Panc1 (cell line): ENCODE results near the gene G0S2. TPM values are rescaled to one million over a fixed set of nuclear protein-coding genes. Genes with fewer than 3 reads are reported as not detected.

ENCODE experiments used
- ATAC-seq: fragments of 200-7000 bp; cut with Tn5 transposase; 2 replicates; pipeline ENCODE4 v1.9.1; 2020; ENCODE audit warnings: mild to moderate bottlenecking, moderate library complexity
- BruUV-seq: library from RNA; stranded (reverse); fragments of 400-500 nt; replicated peaks from 2 replicates; lab custom pipeline; 2021; lab: Mats Ljungman, UMichigan
- CTCF ChIA-PET: fragments of 300-600 bp; sonication (Branson Sonifier 250); formaldehyde crosslinking; loops from one replicate; lab custom pipeline; 2022; ENCODE audit warnings: antibody characterized with exemption; lab: Charles Lee
- POLR2A ChIA-PET: fragments of 300-600 bp; sonication (Branson Sonifier 250); formaldehyde crosslinking; loops from one replicate; lab custom pipeline; 2022; ENCODE audit warnings: antibody characterized with exemption; lab: Charles Lee
- DNase-seq: peaks from one replicate; pipeline ENCODE4 v3.0.0-alpha.2; 2010; ENCODE audit warnings: low read depth, low spot score
- H3K27ac ChIP-seq: 2 replicates; pipeline ENCODE4 v1.5.1; 2011; ENCODE audit warnings: mild to moderate bottlenecking, low read length, inconsistent platforms
- H3K27me3 ChIP-seq: fragments of 200-500 bp; sonication (Bioruptor generic); 2 replicates; pipeline ENCODE4 v1.6.0; 2014; ENCODE audit warnings: low read length, inconsistent platforms; ENCODE audit not compliant: control insufficient read depth, insufficient read depth
- H3K36me3 ChIP-seq: fragments of 200-500 bp; sonication (Bioruptor generic); 2 replicates; pipeline ENCODE4 v1.5.1; 2014; ENCODE audit warnings: inconsistent platforms, mild to moderate bottlenecking, low read length, moderate library complexity; ENCODE audit not compliant: control insufficient read depth, insufficient read depth
- H3K4me1 ChIP-seq: 2 replicates; pipeline ENCODE4 v1.5.1; 2011; ENCODE audit warnings: inconsistent platforms, mild to moderate bottlenecking, low read length, moderate library complexity; ENCODE audit not compliant: control insufficient read depth, insufficient read depth
- H3K4me3 ChIP-seq, 2 experiments: 2 replicates each; pipeline ENCODE4 v1.5.1; 2011 to 2012; ENCODE audit warnings: low read depth in 2 of 2, low read length in 2 of 2, mild to moderate bottlenecking in 2 of 2, inconsistent platforms in 1 of 2, moderate library complexity in 1 of 2
- H3K9me3 ChIP-seq: fragments of 200-500 bp; sonication (Bioruptor generic); 2 replicates; pipeline ENCODE4 v1.5.1; 2014; ENCODE audit warnings: low read depth, mild to moderate bottlenecking, inconsistent platforms, low read length, moderate library complexity; ENCODE audit not compliant: control insufficient read depth, insufficient read depth
- POLR2AphosphoS5 ChIP-seq: IDR thresholded peaks from 2 replicates; pipeline ENCODE4 v1.6.1; 2012; ENCODE audit warnings: mild to moderate bottlenecking, low read depth, low read length, moderate library complexity
- SIN3A ChIP-seq: IDR thresholded peaks from 2 replicates; pipeline ENCODE4 v1.6.1; 2012; ENCODE audit warnings: low read depth, mild to moderate bottlenecking, low read length, moderate library complexity, borderline replicate concordance; ENCODE audit not compliant: insufficient read depth
- TCF7L2 ChIP-seq: IDR thresholded peaks from 2 replicates; pipeline ENCODE4 v1.6.1; 2011; ENCODE audit warnings: mild to moderate bottlenecking, low read depth, low read length, inconsistent platforms
- in situ Hi-C: cut with HindIII; loops from 2 replicates; pipeline ENCODE4 v1.10.0; 2016; ENCODE audit warnings: low sequenced_read_pairs, low pct_unique_long_range_greater_than_20kb
- intact Hi-C: fragments of 100-400 bp; cut with micrococcal nuclease; formaldehyde crosslinking; loops from one replicate; pipeline ENCODE4 v1.10.0; 2022; ENCODE audit not compliant: unreplicated experiment
- total RNA-seq: library from RNA; stranded (reverse); gene quantifications from one replicate; pipeline ENCODE4 v1.2.1, GENCODE V29; 2021; ENCODE audit not compliant: unreplicated experiment
- TF ChIP-seq, protein P1 (sequence below): fragments of 450-650 bp; IDR thresholded peaks from 2 replicates; pipeline ENCODE4 v1.5.1; 2017; ENCODE audit warnings: mild to moderate bottlenecking
- TF ChIP-seq, protein P2 (sequence below), 2 experiments: IDR thresholded peaks; 2 replicates each; pipeline ENCODE4 v1.6.1; 2011 to 2012; ENCODE audit warnings: low read depth in 2 of 2, control low read depth in 1 of 2, low read length in 1 of 2, mild to moderate bottlenecking in 1 of 2, moderate library complexity in 1 of 2; ENCODE audit not compliant: insufficient read depth in 1 of 2

G0S2 gene
- total RNA-seq, 1 experiment from 2014 or later, result 2.5 TPM

DNA sequence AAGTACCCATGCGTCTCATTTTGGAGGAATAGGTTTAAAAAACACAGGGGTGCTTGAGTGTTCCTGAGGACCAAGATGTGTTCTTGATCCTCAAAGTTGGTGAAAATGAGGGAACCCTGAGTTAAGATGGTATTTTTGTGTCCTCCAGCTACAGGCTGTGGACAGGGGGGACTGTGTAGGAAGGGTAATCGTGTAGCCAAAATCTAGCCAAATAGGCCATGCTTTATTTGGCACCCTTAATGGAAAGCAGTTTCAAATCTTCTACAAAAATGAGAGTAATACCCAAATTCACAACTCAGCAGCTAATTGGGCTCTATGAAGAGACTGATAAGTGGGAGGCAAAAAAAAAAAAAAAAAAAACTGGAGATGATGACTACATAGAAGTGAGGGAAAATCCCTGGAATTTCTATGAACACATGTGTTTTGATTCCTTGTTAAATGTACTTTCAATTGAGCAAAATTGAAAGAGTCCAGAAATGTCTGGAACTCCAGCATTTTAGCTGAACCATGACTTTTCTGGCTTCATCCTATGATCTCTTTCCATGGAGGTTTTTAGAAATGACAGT lies 29.9 kb downstream of the G0S2 start:
- H3K27ac ChIP-seq, result no peak overlapping the region
- DNase-seq, result no peak
- H3K27me3 ChIP-seq, result no peaks in the 10 kb centered on the region; the same call in 1 of the 2 replicates
- CTCF ChIA-PET, result no interaction called here
- TF ChIP-seq SIN3A (no peak), TCF7L2 (no peak), POLR2AphosphoS5 (no peak)
- TF ChIP-seq, protein P1, sequence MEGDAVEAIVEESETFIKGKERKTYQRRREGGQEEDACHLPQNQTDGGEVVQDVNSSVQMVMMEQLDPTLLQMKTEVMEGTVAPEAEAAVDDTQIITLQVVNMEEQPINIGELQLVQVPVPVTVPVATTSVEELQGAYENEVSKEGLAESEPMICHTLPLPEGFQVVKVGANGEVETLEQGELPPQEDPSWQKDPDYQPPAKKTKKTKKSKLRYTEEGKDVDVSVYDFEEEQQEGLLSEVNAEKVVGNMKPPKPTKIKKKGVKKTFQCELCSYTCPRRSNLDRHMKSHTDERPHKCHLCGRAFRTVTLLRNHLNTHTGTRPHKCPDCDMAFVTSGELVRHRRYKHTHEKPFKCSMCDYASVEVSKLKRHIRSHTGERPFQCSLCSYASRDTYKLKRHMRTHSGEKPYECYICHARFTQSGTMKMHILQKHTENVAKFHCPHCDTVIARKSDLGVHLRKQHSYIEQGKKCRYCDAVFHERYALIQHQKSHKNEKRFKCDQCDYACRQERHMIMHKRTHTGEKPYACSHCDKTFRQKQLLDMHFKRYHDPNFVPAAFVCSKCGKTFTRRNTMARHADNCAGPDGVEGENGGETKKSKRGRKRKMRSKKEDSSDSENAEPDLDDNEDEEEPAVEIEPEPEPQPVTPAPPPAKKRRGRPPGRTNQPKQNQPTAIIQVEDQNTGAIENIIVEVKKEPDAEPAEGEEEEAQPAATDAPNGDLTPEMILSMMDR, result no peak
- TF ChIP-seq, protein P2, sequence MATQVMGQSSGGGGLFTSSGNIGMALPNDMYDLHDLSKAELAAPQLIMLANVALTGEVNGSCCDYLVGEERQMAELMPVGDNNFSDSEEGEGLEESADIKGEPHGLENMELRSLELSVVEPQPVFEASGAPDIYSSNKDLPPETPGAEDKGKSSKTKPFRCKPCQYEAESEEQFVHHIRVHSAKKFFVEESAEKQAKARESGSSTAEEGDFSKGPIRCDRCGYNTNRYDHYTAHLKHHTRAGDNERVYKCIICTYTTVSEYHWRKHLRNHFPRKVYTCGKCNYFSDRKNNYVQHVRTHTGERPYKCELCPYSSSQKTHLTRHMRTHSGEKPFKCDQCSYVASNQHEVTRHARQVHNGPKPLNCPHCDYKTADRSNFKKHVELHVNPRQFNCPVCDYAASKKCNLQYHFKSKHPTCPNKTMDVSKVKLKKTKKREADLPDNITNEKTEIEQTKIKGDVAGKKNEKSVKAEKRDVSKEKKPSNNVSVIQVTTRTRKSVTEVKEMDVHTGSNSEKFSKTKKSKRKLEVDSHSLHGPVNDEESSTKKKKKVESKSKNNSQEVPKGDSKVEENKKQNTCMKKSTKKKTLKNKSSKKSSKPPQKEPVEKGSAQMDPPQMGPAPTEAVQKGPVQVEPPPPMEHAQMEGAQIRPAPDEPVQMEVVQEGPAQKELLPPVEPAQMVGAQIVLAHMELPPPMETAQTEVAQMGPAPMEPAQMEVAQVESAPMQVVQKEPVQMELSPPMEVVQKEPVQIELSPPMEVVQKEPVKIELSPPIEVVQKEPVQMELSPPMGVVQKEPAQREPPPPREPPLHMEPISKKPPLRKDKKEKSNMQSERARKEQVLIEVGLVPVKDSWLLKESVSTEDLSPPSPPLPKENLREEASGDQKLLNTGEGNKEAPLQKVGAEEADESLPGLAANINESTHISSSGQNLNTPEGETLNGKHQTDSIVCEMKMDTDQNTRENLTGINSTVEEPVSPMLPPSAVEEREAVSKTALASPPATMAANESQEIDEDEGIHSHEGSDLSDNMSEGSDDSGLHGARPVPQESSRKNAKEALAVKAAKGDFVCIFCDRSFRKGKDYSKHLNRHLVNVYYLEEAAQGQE (IDR thresholded peaks at IDR 0.05; ENCODE audit: insufficient read depth in 1 of 2, low read depth in 2 of 2, low read length in 1 of 2), result no peak
- in situ Hi-C loops (no loop called here), intact Hi-C loops (no loop called here)
- POLR2A ChIA-PET, result no interaction called here
- no peaks in the 10 kb centered on the region for H3K36me3 ChIP-seq
- H3K4me1 ChIP-seq, result no peaks in the 10 kb centered on the region
- BruUV-seq, result no TSS peak
- no peak overlapping the region for H3K4me3 ChIP-seq
- ATAC-seq, result no peak
- H3K9me3 ChIP-seq, result no peaks in the 10 kb centered on the region

DNA sequence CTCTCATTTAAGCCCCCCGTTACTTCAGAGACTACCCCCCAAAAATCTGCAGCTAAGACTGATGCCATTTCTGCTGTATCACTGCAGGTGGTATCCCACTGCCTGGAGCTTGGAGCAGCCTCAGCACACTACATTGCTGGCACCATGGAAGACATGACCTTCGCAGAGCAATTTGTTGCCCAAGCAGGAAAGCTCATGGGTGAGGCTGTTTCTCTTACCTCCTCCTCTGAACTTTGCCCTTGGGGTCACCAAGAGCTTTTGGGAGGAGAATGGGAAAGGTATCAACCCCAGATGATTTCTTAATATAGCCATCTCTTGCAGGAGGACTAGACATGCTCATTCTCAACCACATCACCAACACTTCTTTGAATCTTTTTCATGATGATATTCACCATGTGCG lies 31.4 kb downstream of the G0S2 start:
- POLR2A ChIA-PET, result no interaction called here
- in situ Hi-C loops (no loop called here), intact Hi-C loops (no loop called here)
- ATAC-seq (no peak), DNase-seq (no peak)
- no peak for TF ChIP-seq TCF7L2
- TF ChIP-seq, protein P2 (IDR thresholded peaks at IDR 0.05; ENCODE audit: insufficient read depth in 1 of 2, low read depth in 2 of 2, low read length in 1 of 2), result no peak
- TF ChIP-seq SIN3A, result no peak
- TF ChIP-seq, protein P1, result no peak
- Histone ChIP-seq H3K27me3 (no peaks in the 10 kb centered on the region; the same call in none of the 2 replicates), H3K4me1 (no peaks in the 10 kb centered on the region), H3K27ac (no peak overlapping the region), H3K36me3 (no peaks in the 10 kb centered on the region), H3K4me3 (no peak overlapping the region), H3K9me3 (no peaks in the 10 kb centered on the region)
- BruUV-seq, result no TSS peak
- CTCF ChIA-PET, result no interaction called here
